CD8-positive, alpha-beta memory T cell (primary cell): ENCODE measurements around the gene FAM184B. TPM values are rescaled to one million over a fixed set of nuclear protein-coding genes. Genes with fewer than 3 reads are reported as not detected.
"Not testable (repeated sequence)": the region's sequence is repeated elsewhere in the genome, so short reads cannot be mapped to it uniquely, and the experiment has no call there.

ENCODE experiments used
- CTCF ChIA-PET: fragments of 350-600 bp; sonication (Branson Sonifier 250); formaldehyde crosslinking; loops from one replicate; lab custom pipeline; 2021; ENCODE audit warnings: antibody characterized with exemption; lab: Charles Lee
- POLR2A ChIA-PET: fragments of 350-600 bp; sonication (Branson Sonifier 250); formaldehyde crosslinking; loops from one replicate; lab custom pipeline; 2021; ENCODE audit warnings: antibody characterized with exemption; lab: Charles Lee
- DNase-seq, 5 donors: peaks; one replicate each; pipeline versions ENCODE4 v3.0.0 to v3.0.0-alpha.2; 2020 to 2022; ENCODE audit warnings: mixed read lengths in 1 of 5
- H3K27ac ChIP-seq: one replicate; pipeline ENCODE4 v1.7.0; 2013; ENCODE audit warnings: low read depth, mild to moderate bottlenecking, low read length, moderate library complexity
- H3K27me3 ChIP-seq: 2 replicates; pipeline ENCODE4 v1.7.0; 2013; ENCODE audit warnings: low read length, mild to moderate bottlenecking; ENCODE audit not compliant: insufficient read depth, poor library complexity, severe bottlenecking
- H3K36me3 ChIP-seq: 2 replicates; pipeline ENCODE4 v1.7.0; 2013; ENCODE audit warnings: mild to moderate bottlenecking, low read length, moderate library complexity; ENCODE audit not compliant: insufficient read depth
- H3K4me1 ChIP-seq: 2 replicates; pipeline ENCODE4 v1.7.0; 2013; ENCODE audit warnings: mild to moderate bottlenecking, low read length, moderate library complexity; ENCODE audit not compliant: insufficient read depth
- H3K4me3 ChIP-seq: 2 replicates; pipeline ENCODE4 v1.7.0; 2013; ENCODE audit warnings: mild to moderate bottlenecking, low read length
- H3K9me3 ChIP-seq: 2 replicates; pipeline ENCODE4 v1.7.0; 2013; ENCODE audit warnings: mild to moderate bottlenecking, low read length
- H3K27ac Mint-ChIP-seq, 8 donors: one replicate each; pipeline ENCODE4 v1.8.0; 2020 to 2021; ENCODE audit warnings: mixed read lengths in 8 of 8, mild to moderate bottlenecking in 6 of 8, inconsistent platforms in 3 of 8, moderate library complexity in 3 of 8
- H3K27me3 Mint-ChIP-seq, 2 donors: one replicate each; pipeline ENCODE4 v1.8.0; 2020 to 2021; ENCODE audit warnings: mixed read lengths in 2 of 2, mild to moderate bottlenecking in 1 of 2, moderate library complexity in 1 of 2
- H3K36me3 Mint-ChIP-seq, 3 donors: one replicate each; pipeline ENCODE4 v1.8.0; 2020 to 2021; ENCODE audit warnings: mixed read lengths in 3 of 3, inconsistent platforms in 1 of 3, mild to moderate bottlenecking in 1 of 3
- H3K4me1 Mint-ChIP-seq, 3 donors: one replicate each; pipeline ENCODE4 v1.8.0; 2020 to 2021; ENCODE audit warnings: mixed read lengths in 3 of 3, inconsistent platforms in 1 of 3, mild to moderate bottlenecking in 1 of 3
- H3K4me3 Mint-ChIP-seq, 7 donors: one replicate each; pipeline ENCODE4 v1.8.0; 2020 to 2021; ENCODE audit warnings: mixed read lengths in 7 of 7, mild to moderate bottlenecking in 6 of 7, moderate library complexity in 4 of 7, inconsistent platforms in 2 of 7
- H3K9me3 Mint-ChIP-seq, 5 donors: one replicate each; pipeline ENCODE4 v1.8.0; 2020 to 2022; ENCODE audit warnings: mixed read lengths in 5 of 5, mild to moderate bottlenecking in 3 of 5, moderate library complexity in 2 of 5, inconsistent platforms in 1 of 5
- polyA plus RNA-seq: library from polyadenylated mRNA; unstranded; fragments of 300-500 nt; fragmentation: Illumina TruSeq; gene quantifications from one replicate; pipeline ENCODE4 v1.2.3, GENCODE V29; 2021
- total RNA-seq, 2 experiments: library from RNA; stranded (reverse); gene quantifications; one replicate each; pipeline ENCODE4 v1.2.3, GENCODE V29; 2021

The FAM184B gene
- total and polyA plus RNA-seq, 3 experiments from 2014 or later, result 0.02 TPM; not detected in 2

DNA sequence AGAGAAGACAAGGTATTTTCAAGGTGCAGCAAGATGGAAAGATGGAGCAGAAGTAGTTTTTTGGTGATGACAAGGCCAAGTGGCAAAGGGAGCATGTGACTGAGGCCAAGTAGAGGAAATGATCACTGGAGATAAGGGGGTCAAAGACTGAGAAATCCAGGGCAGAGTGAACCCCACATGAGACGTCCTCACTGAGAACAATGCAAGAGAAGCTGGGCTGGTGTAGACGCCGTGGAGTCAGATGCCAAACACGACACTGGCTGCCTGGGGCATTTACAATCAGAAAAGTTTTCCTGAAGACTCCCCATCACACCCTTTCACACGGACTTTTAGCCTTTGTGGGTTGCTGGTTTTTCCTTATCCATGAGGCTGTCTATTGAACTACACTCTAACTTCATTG lies 69.3 kb downstream of the FAM184B start:
- no peaks in the 10 kb centered on the region for H3K4me1 Mint-ChIP-seq
- peaks cover 10 to 18% of the 10 kb centered on the region in 2 donors for H3K27me3 Mint-ChIP-seq
- H3K36me3 Mint-ChIP-seq, result no peaks in the 10 kb centered on the region
- H3K9me3 Mint-ChIP-seq, result no peaks in the 10 kb centered on the region
- POLR2A ChIA-PET, result no interaction called here
- no peaks in the 10 kb centered on the region for H3K27me3 ChIP-seq
- H3K27ac Mint-ChIP-seq, result no peak overlapping the region
- no peaks in the 10 kb centered on the region for H3K4me1 ChIP-seq
- no peak for DNase-seq
- CTCF ChIA-PET, result no interaction called here
- H3K27ac ChIP-seq, result no peak overlapping the region
- no peaks in the 10 kb centered on the region for H3K9me3 ChIP-seq
- H3K4me3 ChIP-seq, result no peak overlapping the region
- no peak overlapping the region for H3K4me3 Mint-ChIP-seq
- H3K36me3 ChIP-seq, result no peaks in the 10 kb centered on the region

DNA sequence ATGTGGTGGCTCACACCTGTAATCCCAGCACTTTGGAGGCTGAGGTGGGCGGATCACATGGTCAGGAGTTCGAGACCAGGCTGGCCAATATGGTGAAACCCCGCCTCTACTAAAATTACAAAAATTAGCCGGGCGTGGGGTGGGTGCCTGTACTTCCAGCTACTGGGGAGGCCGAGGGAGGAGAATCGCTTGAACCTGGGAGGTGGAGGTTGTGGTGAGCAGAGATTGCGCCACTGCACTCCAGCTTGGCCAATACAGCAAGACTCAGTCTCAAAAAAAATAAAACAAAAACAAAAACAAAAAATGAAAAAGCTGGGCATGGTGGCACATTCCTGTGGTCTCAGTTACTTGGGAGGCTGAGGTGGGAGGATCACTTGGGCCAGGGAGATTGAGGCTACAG lies 70.2 kb downstream of the FAM184B start:
- H3K36me3 Mint-ChIP-seq, DNase-seq, H3K4me3 Mint-ChIP-seq, H3K4me3 ChIP-seq, H3K27me3 ChIP-seq, H3K4me1 ChIP-seq, H3K4me1 Mint-ChIP-seq, H3K9me3 Mint-ChIP-seq, H3K27ac ChIP-seq, H3K9me3 ChIP-seq, H3K27ac Mint-ChIP-seq, POLR2A ChIA-PET, H3K36me3 ChIP-seq, CTCF ChIA-PET: not testable (repeated sequence)
- peaks cover 10 to 17% of the 10 kb centered on the region in 2 donors for H3K27me3 Mint-ChIP-seq

DNA sequence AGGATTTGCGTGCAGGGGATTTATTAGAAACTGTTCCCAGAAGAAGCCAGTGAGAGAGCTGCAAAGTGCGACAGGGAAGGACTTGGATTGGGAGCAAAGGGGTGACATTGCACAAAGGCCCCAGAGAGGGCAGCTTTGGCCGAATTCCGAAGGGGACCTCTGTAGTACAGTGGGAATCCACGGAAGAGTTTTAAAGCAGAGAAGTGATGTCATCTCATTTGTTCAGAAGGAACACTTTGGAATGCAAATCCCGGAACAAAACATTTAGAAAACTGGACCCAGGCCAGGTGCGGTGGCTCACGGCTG lies 71.7 kb downstream of the FAM184B start:
- no peak for DNase-seq
- H3K36me3 Mint-ChIP-seq, result no peaks in the 10 kb centered on the region
- H3K9me3 Mint-ChIP-seq, result no peaks in the 10 kb centered on the region
- CTCF ChIA-PET, result no interaction called here
- no peaks in the 10 kb centered on the region for H3K4me1 Mint-ChIP-seq
- H3K27me3 ChIP-seq, result no peaks in the 10 kb centered on the region
- H3K27ac Mint-ChIP-seq, result no peak overlapping the region
- H3K27ac ChIP-seq, result no peak overlapping the region
- H3K9me3 ChIP-seq, result no peaks in the 10 kb centered on the region
- POLR2A ChIA-PET, result no interaction called here
- H3K4me3 Mint-ChIP-seq, result no peak overlapping the region
- no peak overlapping the region for H3K4me3 ChIP-seq
- H3K27me3 Mint-ChIP-seq, result peaks cover 5 to 17% of the 10 kb centered on the region in 2 donors
- no peaks in the 10 kb centered on the region for H3K4me1 ChIP-seq
- H3K36me3 ChIP-seq, result no peaks in the 10 kb centered on the region

DNA sequence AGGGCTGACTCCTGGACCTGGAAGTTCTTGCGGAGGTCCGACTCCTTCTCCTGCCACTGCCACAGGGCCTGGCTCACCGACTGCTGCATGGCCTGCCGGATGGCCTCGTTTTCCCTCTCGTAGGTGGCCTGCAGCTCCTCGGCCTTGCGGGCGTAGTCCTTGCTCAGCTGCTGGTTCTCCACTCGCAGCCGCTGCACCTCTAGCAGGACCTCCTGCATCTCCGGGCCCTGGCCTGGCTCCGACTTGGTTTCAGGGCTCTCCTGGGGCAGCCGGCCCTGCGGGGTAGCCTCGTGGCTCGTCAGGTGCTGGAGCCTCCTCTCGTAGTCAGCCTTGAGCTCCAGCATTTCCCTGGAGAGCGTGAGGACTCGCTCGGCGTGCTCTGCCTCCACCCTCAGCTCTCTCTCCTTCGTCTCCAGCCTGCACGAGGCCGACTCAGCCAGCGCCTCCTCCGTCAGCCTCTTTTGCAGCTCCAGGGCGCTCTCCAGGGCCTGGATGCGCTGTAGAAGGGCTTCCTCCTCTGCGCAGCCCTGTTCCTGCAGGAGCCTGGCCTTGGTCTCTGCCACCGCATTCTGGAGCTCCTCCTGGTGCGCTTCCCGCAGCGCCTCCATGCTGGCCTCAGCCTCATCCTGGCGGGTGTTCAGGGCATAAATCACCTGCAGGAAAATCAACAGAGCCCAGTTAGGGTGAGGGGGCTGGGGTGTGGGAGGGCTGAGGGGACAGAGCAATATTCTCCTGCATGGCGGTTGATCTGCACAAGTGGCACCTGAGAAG lies 72.2 kb downstream of the FAM184B start:
- H3K27me3 Mint-ChIP-seq, result peaks cover 5 to 17% of the 10 kb centered on the region in 2 donors
- no peaks in the 10 kb centered on the region for H3K4me1 Mint-ChIP-seq
- no peak for DNase-seq
- Histone ChIP-seq H3K9me3 (no peaks in the 10 kb centered on the region), H3K4me1 (no peaks in the 10 kb centered on the region), H3K27ac (no peak overlapping the region), H3K27me3 (no peaks in the 10 kb centered on the region), H3K4me3 (no peak overlapping the region), H3K36me3 (no peaks in the 10 kb centered on the region)
- H3K4me3 Mint-ChIP-seq, result no peak overlapping the region
- ChIA-PET POLR2A (no interaction called here), CTCF (no interaction called here)
- H3K36me3 Mint-ChIP-seq, result no peaks in the 10 kb centered on the region
- H3K9me3 Mint-ChIP-seq, result no peaks in the 10 kb centered on the region
- H3K27ac Mint-ChIP-seq, result no peak overlapping the region

DNA sequence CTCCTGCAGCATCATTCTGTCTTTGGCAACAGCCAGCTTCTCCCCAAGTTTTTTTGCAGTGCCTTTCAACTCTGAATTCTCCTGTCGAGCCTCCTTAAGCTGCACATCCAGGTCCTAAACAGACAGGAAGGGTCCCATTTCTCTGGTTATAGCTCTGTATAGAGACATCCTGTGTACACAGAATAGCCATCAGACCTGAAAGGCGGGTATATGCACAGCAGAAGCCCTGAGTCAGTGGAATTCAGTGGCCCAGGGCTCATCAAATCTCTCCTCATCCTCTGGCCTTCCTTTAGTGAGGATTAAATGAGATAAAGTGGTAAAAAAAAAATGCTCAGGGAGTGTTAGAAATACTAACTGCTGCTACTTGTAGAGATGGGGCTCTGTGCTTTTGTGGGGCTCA lies 73.8 kb downstream of the FAM184B start:
- no peaks in the 10 kb centered on the region for H3K9me3 Mint-ChIP-seq
- H3K9me3 ChIP-seq, result no peaks in the 10 kb centered on the region
- no peaks in the 10 kb centered on the region for H3K4me1 Mint-ChIP-seq
- H3K27ac ChIP-seq, result no peak overlapping the region
- peaks cover 2 to 14% of the 10 kb centered on the region in 2 donors for H3K27me3 Mint-ChIP-seq
- no peak overlapping the region for H3K4me3 ChIP-seq
- H3K4me3 Mint-ChIP-seq, result no peak overlapping the region
- H3K27ac Mint-ChIP-seq, result no peak overlapping the region
- no peak for DNase-seq
- no peaks in the 10 kb centered on the region for H3K36me3 Mint-ChIP-seq
- POLR2A ChIA-PET, result no interaction called here
- no peaks in the 10 kb centered on the region for H3K4me1 ChIP-seq
- no peaks in the 10 kb centered on the region for H3K27me3 ChIP-seq
- H3K36me3 ChIP-seq, result no peaks in the 10 kb centered on the region
- CTCF ChIA-PET, result no interaction called here

DNA sequence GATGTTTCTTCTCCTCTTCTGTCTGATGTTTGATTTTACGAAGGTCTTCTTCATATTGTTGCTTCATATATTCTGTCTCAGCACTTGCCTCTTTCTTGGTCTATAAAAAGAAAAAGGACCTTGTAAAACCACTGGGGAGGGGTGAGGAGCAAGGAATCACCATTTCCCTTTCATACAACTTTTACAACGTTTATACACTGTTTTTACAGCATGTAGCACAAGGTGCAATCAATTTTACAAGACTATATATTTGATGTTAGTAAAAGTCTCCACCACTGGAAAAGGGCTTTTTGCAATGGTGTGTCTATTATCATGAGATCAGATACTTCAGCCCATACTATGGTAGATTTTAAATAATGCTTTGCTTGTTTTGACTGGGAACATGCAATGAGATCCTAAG lies 76.3 kb downstream of the FAM184B start:
- H3K9me3 Mint-ChIP-seq, result no peaks in the 10 kb centered on the region
- ChIA-PET POLR2A (no interaction called here), CTCF (no interaction called here)
- Histone ChIP-seq H3K27ac (no peak overlapping the region), H3K9me3 (no peaks in the 10 kb centered on the region), H3K36me3 (no peaks in the 10 kb centered on the region), H3K4me1 (no peaks in the 10 kb centered on the region), H3K4me3 (no peak overlapping the region), H3K27me3 (no peaks in the 10 kb centered on the region)
- peaks cover 0 to 10% of the 10 kb centered on the region in 2 donors for H3K27me3 Mint-ChIP-seq
- no peaks in the 10 kb centered on the region for H3K4me1 Mint-ChIP-seq
- H3K27ac Mint-ChIP-seq, result no peak overlapping the region
- no peak overlapping the region for H3K4me3 Mint-ChIP-seq
- no peaks in the 10 kb centered on the region for H3K36me3 Mint-ChIP-seq
- no peak for DNase-seq

DNA sequence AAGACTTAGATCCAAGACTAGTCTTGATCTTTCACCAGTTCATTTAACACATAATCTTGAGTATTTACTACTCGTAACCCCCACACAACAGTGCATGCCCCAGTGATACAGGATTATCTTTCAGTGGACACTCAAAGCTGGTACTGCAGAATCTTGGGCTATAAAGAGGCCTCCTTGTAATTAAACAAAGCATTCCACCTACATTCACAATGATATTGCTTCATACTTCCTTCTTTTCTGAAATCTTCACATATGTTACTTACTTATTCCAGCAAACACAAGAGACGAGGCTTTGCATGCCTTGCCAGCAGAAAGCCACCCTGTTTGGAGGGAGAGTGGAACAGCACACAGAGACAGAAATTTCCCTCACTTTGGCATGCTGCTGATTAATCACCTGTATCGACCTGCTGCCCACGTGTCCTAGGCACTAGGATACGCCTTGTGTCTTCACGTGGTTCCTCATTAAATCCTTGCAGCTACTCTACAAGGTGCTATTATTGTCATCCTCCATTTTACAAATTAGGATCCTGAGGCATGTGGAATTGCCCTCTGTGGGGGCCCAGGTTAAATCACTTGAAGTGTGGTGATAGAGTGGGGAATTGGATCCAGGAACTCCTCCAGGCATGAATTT lies 77.3 kb downstream of the FAM184B start:
- Mint-ChIP-seq H3K4me3 (no peak overlapping the region), H3K9me3 (peaks cover 5 to 8% (median 5%) of the 10 kb centered on the region in 5 donors), H3K27me3 (peaks cover 0 to 7% of the 10 kb centered on the region in 2 donors), H3K36me3 (peaks cover 0 to 2% (median 0%) of the 10 kb centered on the region in 3 donors), H3K4me1 (no peaks in the 10 kb centered on the region), H3K27ac (no peak overlapping the region)
- ChIA-PET POLR2A (no interaction called here), CTCF (no interaction called here)
- no peaks in the 10 kb centered on the region for H3K27me3 ChIP-seq
- no peak overlapping the region for H3K4me3 ChIP-seq
- no peaks in the 10 kb centered on the region for H3K36me3 ChIP-seq
- H3K4me1 ChIP-seq, result no peaks in the 10 kb centered on the region
- H3K9me3 ChIP-seq, result no peaks in the 10 kb centered on the region
- no peak overlapping the region for H3K27ac ChIP-seq
- DNase-seq, result no peak

DNA sequence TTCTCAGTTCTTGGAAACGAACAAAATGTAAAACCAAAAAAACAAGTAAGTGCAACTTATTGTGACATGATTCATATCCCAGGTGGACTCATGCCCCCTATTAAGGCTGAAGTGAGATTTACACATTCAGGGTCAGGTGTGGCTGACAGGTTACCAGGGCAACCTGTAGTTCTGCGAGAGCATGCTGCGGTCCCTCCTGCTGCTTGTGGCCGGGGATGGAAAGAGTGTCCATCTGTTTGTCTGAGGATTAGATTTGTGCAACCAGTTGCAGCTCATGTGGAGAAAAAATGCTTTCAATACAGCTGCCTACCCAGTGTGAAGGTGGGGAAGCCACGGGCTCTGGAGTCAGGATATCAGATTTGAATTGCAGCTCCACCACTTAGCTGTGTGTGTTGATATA lies 78.8 kb downstream of the FAM184B start:
- Mint-ChIP-seq H3K9me3 (peaks cover 8 to 17% (median 11%) of the 10 kb centered on the region in 5 donors), H3K27ac (no peak overlapping the region), H3K4me1 (no peaks in the 10 kb centered on the region), H3K4me3 (no peak overlapping the region), H3K36me3 (peaks cover 0 to 7% (median 0%) of the 10 kb centered on the region in 3 donors), H3K27me3 (peaks cover 0 to 7% of the 10 kb centered on the region in 2 donors)
- CTCF ChIA-PET, result no interaction called here
- POLR2A ChIA-PET, result no interaction called here
- Histone ChIP-seq H3K27ac (no peak overlapping the region), H3K36me3 (no peaks in the 10 kb centered on the region), H3K4me3 (no peak overlapping the region), H3K27me3 (no peaks in the 10 kb centered on the region), H3K9me3 (no peaks in the 10 kb centered on the region), H3K4me1 (no peaks in the 10 kb centered on the region)
- no peak for DNase-seq
